H1 (cell line): Measurements from ENCODE around the gene ADRA2B. TPM values are rescaled to one million over a fixed set of nuclear protein-coding genes. Genes with fewer than 3 reads are reported as not detected.

Experiments
- ATF2 ChIP-seq: IDR thresholded peaks from 2 replicates; pipeline ENCODE4 v1.6.1; 2012; ENCODE audit warnings: low read length, inconsistent platforms
- CEBPB ChIP-seq: IDR thresholded peaks from 2 replicates; pipeline ENCODE4 v1.6.1; 2012; ENCODE audit warnings: low read depth, low read length
- CREB1 ChIP-seq: IDR thresholded peaks from 2 replicates; pipeline ENCODE4 v1.6.1; 2012; ENCODE audit warnings: inconsistent platforms
- CTCF ChIP-seq, 3 experiments: IDR thresholded peaks; 1 replicate in 2 of 3; 2 replicates in 1 of 3; pipeline versions ENCODE4 v1.5.1 to v1.6.1; 2011; ENCODE audit warnings: low read length in 3 of 3, mild to moderate bottlenecking in 3 of 3, inconsistent platforms in 2 of 3, low read depth in 1 of 3, moderate library complexity in 1 of 3; ENCODE audit not compliant: insufficient read depth in 1 of 3; ENCODE audit errors: control extremely low read depth in 1 of 3
- GABPA ChIP-seq: IDR thresholded peaks from 2 replicates; pipeline ENCODE4 v1.6.1; 2011; ENCODE audit warnings: mild to moderate bottlenecking, low read length, moderate library complexity, borderline replicate concordance; ENCODE audit not compliant: insufficient read depth
- MAFK ChIP-seq: IDR thresholded peaks from 2 replicates; pipeline ENCODE4 v1.6.1; 2012; ENCODE audit warnings: low read depth, mild to moderate bottlenecking, improper control_type of control experiment, low read length
- PHF8 ChIP-seq: fragments of 200-600 bp; sonication (generic); conservative IDR thresholded peaks from 2 replicates; pipeline ENCODE4 v1.7.1; 2012; ENCODE audit warnings: low read depth, mild to moderate bottlenecking, inconsistent platforms, low read length, moderate library complexity
- POLR2AphosphoS5 ChIP-seq: IDR thresholded peaks from 2 replicates; pipeline ENCODE4 v1.6.1; 2011; ENCODE audit warnings: low read depth, low read length
- SP2 ChIP-seq: IDR thresholded peaks from 2 replicates; pipeline ENCODE4 v1.6.1; 2012; ENCODE audit warnings: mild to moderate bottlenecking, low read length, inconsistent platforms
- ZNF274 ChIP-seq: IDR thresholded peaks from 2 replicates; pipeline ENCODE4 v1.7.0; 2012; ENCODE audit warnings: low read length, borderline replicate concordance; ENCODE audit errors: extremely low read depth
- polyA plus RNA-seq, 7 experiments: library from polyadenylated mRNA; depleted of rRNA in 3 of 7; stranded (reverse) in 5 of 7; unstranded in 2 of 7; fragments of >200 nt in 5 of 7; fragments of 200-250 nt in 2 of 7; gene quantifications; 1 replicate in 5 of 7; 2 replicates in 1 of 7; 4 replicates in 1 of 7; pipeline versions ENCODE4 v1.2.1 to v1.2.3, GENCODE V29; 2011 to 2013; ENCODE audit warnings: missing spikeins in 2 of 7, mixed read lengths in 2 of 7
- total RNA-seq: library from RNA; stranded (reverse); fragmentation: NEBNext Ultra II Directional; extraction: Animal tissue kit (Norgen Biotek cat#: 25700); gene quantifications from 2 replicates; pipeline ENCODE4 v1.2.1, GENCODE V29; 2021

Gene ADRA2B
- total and polyA plus RNA-seq, 2 of the 8 experiments (the other 6 are each of a cell fraction or from before 2014, with no cell fraction given), result 5.8 to 6.5 TPM

DNA sequence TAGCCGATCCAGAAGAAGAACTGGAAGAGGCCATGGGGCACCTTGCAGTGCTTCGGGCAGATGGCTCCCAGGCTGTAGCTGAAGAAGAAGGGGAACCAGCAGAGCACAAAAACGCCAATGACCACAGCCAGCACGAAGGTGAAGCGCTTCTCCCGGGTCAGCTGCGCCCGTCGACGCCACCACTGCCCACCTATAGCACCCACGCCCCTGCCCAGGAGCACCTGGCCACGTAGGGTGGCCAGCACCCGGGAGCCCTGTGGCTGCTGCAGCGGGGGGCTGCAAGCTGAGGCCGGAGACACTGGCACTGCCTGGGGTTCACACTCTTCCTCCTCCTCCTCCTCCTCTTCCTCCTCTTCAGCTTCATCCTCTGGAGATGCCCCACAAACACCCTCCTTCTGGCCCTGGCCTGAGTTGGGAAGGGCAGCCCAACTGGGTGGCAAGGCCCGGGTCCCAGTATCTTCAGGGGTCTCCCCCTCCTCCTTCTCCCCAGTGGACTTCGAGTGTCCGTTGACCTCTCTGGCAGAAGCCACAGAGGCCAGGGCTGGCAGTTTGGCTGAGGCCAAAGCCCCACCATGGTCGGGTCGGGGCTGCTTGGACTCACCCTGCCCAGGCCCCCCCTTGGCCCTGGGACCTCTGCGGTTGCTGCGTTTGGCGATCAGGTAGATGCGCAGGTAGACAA lies 1.3 kb downstream of the ADRA2B start (continued):
- TF ChIP-seq ATF2 (no peak), CREB1 (no peak), POLR2AphosphoS5 (no peak), CEBPB (no peak), MAFK (no peak), CTCF (IDR thresholded peaks at IDR 0.05; ENCODE audit: control extremely low read depth in 1 of 3, insufficient read depth in 1 of 3, low read depth in 1 of 3, low read length in 3 of 3) (no peak), SP2 (no peak), PHF8 (no peak), GABPA (no peak), ZNF274 (no peak)
